H1 (cell line): ENCODE measurements around the gene ANXA3. TPM values are rescaled to one million over a fixed set of nuclear protein-coding genes. Genes with fewer than 3 reads are reported as not detected.

ENCODE experiments used
- CTCF ChIA-PET: fragments of 300-600 bp; sonication (Branson Sonifier 250); formaldehyde crosslinking; loops from one replicate; lab custom pipeline; 2021; ENCODE audit not compliant: partially characterized antibody; lab: Charles Lee
- POLR2A ChIA-PET: fragments of 300-600 bp; sonication (Branson Sonifier 250); formaldehyde crosslinking; loops from one replicate; lab custom pipeline; 2021; ENCODE audit warnings: inconsistent platforms; ENCODE audit not compliant: partially characterized antibody; lab: Charles Lee
- DNase-seq, 2 experiments: peaks; one replicate each; pipeline versions ENCODE4 v3.0.0 to v3.0.0-alpha.2; 2010 to 2022; ENCODE audit warnings: low spot score in 2 of 2, low read depth in 1 of 2, mixed read lengths in 1 of 2
- FAIRE-seq: peaks from 2 replicates; lab custom pipeline; 2011; peaks lifted over from hg19 to GRCh38; lab: Jason Lieb, UNC
- H2AFZ ChIP-seq: 2 replicates; pipeline ENCODE4 v1.8.1; 2012; ENCODE audit warnings: low read length, inconsistent platforms
- H2AK5ac ChIP-seq: 2 replicates; pipeline ENCODE4 v1.6.1; 2013; ENCODE audit warnings: low read depth, low read length
- H2BK120ac ChIP-seq: replicated peaks from 2 replicates; pipeline ENCODE3; 2013; ENCODE audit warnings: low read depth, low read length, inconsistent platforms
- H2BK12ac ChIP-seq: 2 replicates; pipeline ENCODE4 v1.6.1; 2013; ENCODE audit warnings: low read depth, low read length
- H2BK15ac ChIP-seq: 2 replicates; pipeline ENCODE4 v1.6.1; 2013; ENCODE audit warnings: low read length
- H2BK20ac ChIP-seq: 2 replicates; pipeline ENCODE4 v1.6.1; 2013; ENCODE audit warnings: low read length
- H2BK5ac ChIP-seq: 2 replicates; pipeline ENCODE4 v1.6.1; 2013; ENCODE audit warnings: low read depth, low read length
- H3K14ac ChIP-seq: 2 replicates; pipeline ENCODE4 v1.6.1; 2013; ENCODE audit warnings: inconsistent platforms; ENCODE audit not compliant: insufficient read length
- H3K18ac ChIP-seq: 2 replicates; pipeline ENCODE4 v1.6.1; 2013; ENCODE audit warnings: low read length; ENCODE audit errors: extremely low read depth
- H3K23ac ChIP-seq: 2 replicates; pipeline ENCODE4 v1.6.1; 2013; ENCODE audit warnings: inconsistent platforms; ENCODE audit not compliant: insufficient read length
- H3K23me2 ChIP-seq: 2 replicates; pipeline ENCODE4 v1.6.1; 2013; ENCODE audit warnings: low read depth, low read length
- H3K27ac ChIP-seq: 2 replicates; pipeline ENCODE4 v1.6.1; 2011; ENCODE audit warnings: low read depth, low read length, inconsistent platforms
- H3K27me3 ChIP-seq, 4 experiments: replicated peaks in 1 of 4; 1 replicate in 1 of 4; 2 replicates in 3 of 4; pipeline versions ENCODE4 v1.6.1 to v1.8.1; 2011 to 2013; ENCODE audit warnings: low read length in 3 of 4, mild to moderate bottlenecking in 3 of 4, inconsistent platforms in 2 of 4, mixed read lengths in 2 of 4, moderate library complexity in 1 of 4; ENCODE audit not compliant: control insufficient read depth in 3 of 4, insufficient read depth in 3 of 4; ENCODE audit errors: extremely low read depth in 1 of 4
- H3K36me3 ChIP-seq, 4 experiments: 2 replicates each; pipeline versions ENCODE4 v1.6.1 to v1.8.1; 2011 to 2013; ENCODE audit warnings: mild to moderate bottlenecking in 4 of 4, low read length in 3 of 4, moderate library complexity in 2 of 4, control low read depth in 1 of 4, inconsistent platforms in 1 of 4; ENCODE audit not compliant: insufficient read depth in 4 of 4, control insufficient read depth in 2 of 4
- H3K4ac ChIP-seq: replicated peaks from 2 replicates; pipeline ENCODE3; 2013; ENCODE audit warnings: low read length, low read depth, mixed read lengths, inconsistent platforms; ENCODE audit not compliant: insufficient read length
- H3K4me1 ChIP-seq, 4 experiments: replicated peaks in 1 of 4; 1 replicate in 1 of 4; 2 replicates in 3 of 4; pipeline versions ENCODE4 v1.6.1 to v1.8.1; 2011 to 2013; ENCODE audit warnings: low read length in 3 of 4, inconsistent platforms in 2 of 4, mixed read lengths in 1 of 4; ENCODE audit not compliant: insufficient read depth in 4 of 4, control insufficient read depth in 3 of 4
- H3K4me2 ChIP-seq, 2 experiments: 2 replicates each; pipeline versions ENCODE4 v1.6.1 to v1.8.1; 2011 to 2013; ENCODE audit warnings: low read depth in 2 of 2, low read length in 2 of 2, control low read depth in 1 of 2, inconsistent platforms in 1 of 2, mild to moderate bottlenecking in 1 of 2; ENCODE audit not compliant: insufficient read depth in 1 of 2
- H3K4me3 ChIP-seq, 4 experiments: fragments of 200-600, 300-600 bp in 1 of 4; sonication (generic), shearing (Covaris generic), sonication (Bioruptor Twin) in 1 of 4; 2 replicates each; pipeline versions ENCODE4 v1.5.1 to v1.8.1; 2011 to 2016; ENCODE audit warnings: low read length in 4 of 4, low read depth in 3 of 4, control low read depth in 2 of 4, inconsistent platforms in 2 of 4, mild to moderate bottlenecking in 2 of 4, mixed read lengths in 1 of 4, moderate library complexity in 1 of 4; ENCODE audit not compliant: insufficient read depth in 2 of 4; ENCODE audit errors: extremely low read depth in 1 of 4
- H3K56ac ChIP-seq: replicated peaks from 2 replicates; pipeline ENCODE3; 2013; ENCODE audit warnings: low read depth, mild to moderate bottlenecking, mixed read lengths, low read length, inconsistent platforms; ENCODE audit not compliant: insufficient read length
- H3K79me1 ChIP-seq: 2 replicates; pipeline ENCODE4 v1.6.1; 2013; ENCODE audit warnings: low read depth, low read length, control low read depth
- H3K79me2 ChIP-seq, 2 experiments: 2 replicates each; pipeline versions ENCODE4 v1.6.1 to v1.8.1; 2012 to 2013; ENCODE audit warnings: low read length in 2 of 2, mild to moderate bottlenecking in 2 of 2, inconsistent platforms in 1 of 2; ENCODE audit not compliant: insufficient read depth in 2 of 2, control insufficient read depth in 1 of 2
- H3K9ac ChIP-seq, 4 experiments: replicated peaks in 1 of 4; 1 replicate in 1 of 4; 2 replicates in 3 of 4; pipeline versions ENCODE4 v1.6.1 to v1.8.1; 2011 to 2013; ENCODE audit warnings: low read depth in 3 of 4, low read length in 3 of 4, control low read depth in 2 of 4, mild to moderate bottlenecking in 2 of 4, moderate library complexity in 2 of 4, inconsistent platforms in 1 of 4; ENCODE audit errors: extremely low read depth in 1 of 4
- H3K9me3 ChIP-seq, 2 experiments: 2 replicates each; pipeline versions ENCODE4 v1.6.1 to v1.8.1; 2012 to 2013; ENCODE audit warnings: mild to moderate bottlenecking in 2 of 2, moderate library complexity in 2 of 2, control low read depth in 1 of 2, inconsistent platforms in 1 of 2, low read depth in 1 of 2, low read length in 1 of 2, mixed read lengths in 1 of 2; ENCODE audit not compliant: insufficient read depth in 2 of 2
- H4K20me1 ChIP-seq, 2 experiments: replicated peaks in 1 of 2; 2 replicates each; pipeline versions ENCODE3 to v1.8.1; 2011 to 2013; ENCODE audit warnings: inconsistent platforms in 2 of 2, low read length in 2 of 2, mild to moderate bottlenecking in 1 of 2; ENCODE audit not compliant: insufficient read depth in 2 of 2, control insufficient read depth in 1 of 2
- H4K5ac ChIP-seq: 2 replicates; pipeline ENCODE4 v1.6.1; 2013; ENCODE audit warnings: low read length, low read depth, mixed read lengths, inconsistent platforms; ENCODE audit not compliant: insufficient read length
- H4K8ac ChIP-seq: 2 replicates; pipeline ENCODE4 v1.8.0; 2013; ENCODE audit warnings: mild to moderate bottlenecking, moderate library complexity, low read length, inconsistent platforms; ENCODE audit not compliant: insufficient read depth; ENCODE audit errors: extremely low read depth
- H4K91ac ChIP-seq: replicated peaks from 2 replicates; pipeline ENCODE3; 2013; ENCODE audit warnings: low read length, mixed read lengths, inconsistent platforms; ENCODE audit not compliant: insufficient read length
- BRCA1 ChIP-seq: IDR thresholded peaks from 2 replicates; pipeline ENCODE4 v1.6.1; 2012; ENCODE audit warnings: low read depth, low read length, improper control_type of control experiment
- CTCF ChIP-seq, 3 experiments: IDR thresholded peaks; 1 replicate in 2 of 3; 2 replicates in 1 of 3; pipeline versions ENCODE4 v1.5.1 to v1.6.1; 2011; ENCODE audit warnings: low read length in 3 of 3, mild to moderate bottlenecking in 3 of 3, inconsistent platforms in 2 of 3, low read depth in 1 of 3, moderate library complexity in 1 of 3; ENCODE audit not compliant: insufficient read depth in 1 of 3; ENCODE audit errors: control extremely low read depth in 1 of 3
- HDAC6 ChIP-seq: IDR thresholded peaks from one replicate; pipeline ENCODE4 v1.7.1; 2012; ENCODE audit warnings: low read depth, mild to moderate bottlenecking, inconsistent platforms, low read length, moderate library complexity
- NANOG ChIP-seq: IDR thresholded peaks from 2 replicates; pipeline ENCODE4 v1.6.1; 2011; ENCODE audit warnings: low read length, low read depth, mild to moderate bottlenecking, inconsistent platforms; ENCODE audit not compliant: insufficient read depth, poor library complexity, severe bottlenecking
- POLR2A ChIP-seq, 2 experiments: IDR thresholded peaks; 1 replicate in 1 of 2; 2 replicates in 1 of 2; pipeline ENCODE4 v1.6.1; 2011; ENCODE audit warnings: low read depth in 2 of 2, low read length in 2 of 2, mild to moderate bottlenecking in 2 of 2; ENCODE audit errors: control extremely low read depth in 1 of 2
- POLR2AphosphoS5 ChIP-seq: IDR thresholded peaks from 2 replicates; pipeline ENCODE4 v1.6.1; 2011; ENCODE audit warnings: low read depth, low read length
- SAP30 ChIP-seq: fragments of 300-600 bp; sonication (generic); IDR thresholded peaks from 2 replicates; pipeline ENCODE4 v1.7.1; 2012; ENCODE audit warnings: low read length, moderate library complexity, mild to moderate bottlenecking, inconsistent platforms; ENCODE audit not compliant: insufficient read depth, insufficient replicate concordance
- WGBS, 2 experiments: shearing (Covaris generic) in 1 of 2; methylation state at CpG; one replicate each; pipeline versions ENCODE4 v1.1.6 to v1.1.7; 2013 to 2015; ENCODE audit warnings: low lambda C conversion rate in 2 of 2, mixed read lengths in 2 of 2, inconsistent platforms in 1 of 2, low coverage in 1 of 2, missing lambda C conversion rate in 1 of 2; ENCODE audit not compliant: insufficient replicate concordance in 2 of 2, insufficient coverage in 1 of 2, insufficient read length in 1 of 2; ENCODE audit errors: extremely low coverage in 1 of 2, missing lambda C conversion rate in 1 of 2; 5-methylcytosine and 5-hydroxymethylcytosine counted together
- polyA plus RNA-seq, 7 experiments: library from polyadenylated mRNA; depleted of rRNA in 3 of 7; stranded (reverse) in 5 of 7; unstranded in 2 of 7; fragments of >200 nt in 5 of 7; fragments of 200-250 nt in 2 of 7; gene quantifications; 1 replicate in 5 of 7; 2 replicates in 1 of 7; 4 replicates in 1 of 7; pipeline versions ENCODE4 v1.2.1 to v1.2.3, GENCODE V29; 2011 to 2013; ENCODE audit warnings: missing spikeins in 2 of 7, mixed read lengths in 2 of 7
- total RNA-seq: library from RNA; stranded (reverse); fragmentation: NEBNext Ultra II Directional; extraction: Animal tissue kit (Norgen Biotek cat#: 25700); gene quantifications from 2 replicates; pipeline ENCODE4 v1.2.1, GENCODE V29; 2021

ANXA3 gene
- total and polyA plus RNA-seq, 2 of the 8 experiments (the other 6 are each of a cell fraction or from before 2014, with no cell fraction given), result 10.3 to 27.3 TPM

GRCh38 chr4:78656968-78657445, 105.4 kb downstream of the ANXA3 start:
- H3K79me2 ChIP-seq, result no peaks in the 10 kb centered on the region
- no peak overlapping the region for H3K4ac ChIP-seq
- no peak overlapping the region for H3K14ac ChIP-seq
- H3K9me3 ChIP-seq, result no peaks in the 10 kb centered on the region
- no peak overlapping the region for H3K9ac ChIP-seq
- H3K56ac ChIP-seq, result no peak overlapping the region
- H2AK5ac ChIP-seq, result no peak overlapping the region
- no peak overlapping the region for H3K23ac ChIP-seq
- WGBS, 2 experiments, result 83% methylated on average over 7 of the region's 7 CpGs; no CpG with 5 or more reads in 1 of the 2 experiments
- no peaks in the 10 kb centered on the region for H4K20me1 ChIP-seq
- no peak overlapping the region for H3K4me2 ChIP-seq
- no peaks in the 10 kb centered on the region for H3K23me2 ChIP-seq
- ChIA-PET POLR2A (no interaction called here), CTCF (interaction anchor here (1.0 to 2.0 kb wide), 2 partner anchors 12 to 13 kb away, joined by 4 to 6 read pairs; no protein-coding TSS in a partner anchor)
- no peak overlapping the region for H4K8ac ChIP-seq
- no peak overlapping the region for H2BK20ac ChIP-seq
- H4K5ac ChIP-seq, result no peak overlapping the region
- H3K4me1 ChIP-seq, result peaks cover 0 to under 1% (median 0%) of the 10 kb centered on the region in 4 experiments; a peak in 2 of 7 replicates
- H2AFZ ChIP-seq, result peak overlapping the region; percentile 70
- H2BK12ac ChIP-seq, result no peak overlapping the region
- H4K91ac ChIP-seq, result no peak overlapping the region
- no peak overlapping the region for H2BK15ac ChIP-seq
- H3K18ac ChIP-seq, result no peak overlapping the region
- TF ChIP-seq CTCF (IDR thresholded peaks at IDR 0.05; ENCODE audit: control extremely low read depth in 1 of 3, insufficient read depth in 1 of 3, low read depth in 1 of 3, low read length in 3 of 3) (no peak), POLR2A (IDR thresholded peaks at IDR 0.05; ENCODE audit: control extremely low read depth in 1 of 2, low read depth in 2 of 2, low read length in 2 of 2) (no peak), BRCA1 (no peak), SAP30 (no peak), POLR2AphosphoS5 (no peak), HDAC6 (no peak), NANOG (no peak)
- no peak overlapping the region for H3K27ac ChIP-seq
- H3K27me3 ChIP-seq, result no peaks in the 10 kb centered on the region; a peak in 1 of 7 replicates
- no peak overlapping the region for H2BK120ac ChIP-seq
- no peak overlapping the region for H2BK5ac ChIP-seq
- peak; percentile 7 for FAIRE-seq
- DNase-seq, result no peak
- H3K4me3 ChIP-seq, result no peak overlapping the region
- H3K79me1 ChIP-seq, result no peaks in the 10 kb centered on the region
- no peaks in the 10 kb centered on the region for H3K36me3 ChIP-seq
